Prostate gland (tissue), 2 donors: Measurements from ENCODE around the gene QSOX1.

Experiments
- POLR2A ChIP-seq: fragments of 450-650 bp; IDR thresholded peaks from one replicate; pipeline ENCODE4 v1.6.1; 2016; ENCODE audit warnings: antibody characterized with exemption, mild to moderate bottlenecking
- TF ChIP-seq, protein P1 (sequence below), 4 experiments: fragments of 200-600 bp in 2 of 4; fragments of 450-650 bp in 2 of 4; sonication (generic) in 2 of 4; IDR thresholded peaks; 1 replicate in 3 of 4; 2 replicates in 1 of 4; pipeline ENCODE4 v1.5.1; 2016 to 2019; ENCODE audit warnings: antibody characterized with exemption in 4 of 4, mild to moderate bottlenecking in 2 of 4, moderate library complexity in 2 of 4

DNA sequence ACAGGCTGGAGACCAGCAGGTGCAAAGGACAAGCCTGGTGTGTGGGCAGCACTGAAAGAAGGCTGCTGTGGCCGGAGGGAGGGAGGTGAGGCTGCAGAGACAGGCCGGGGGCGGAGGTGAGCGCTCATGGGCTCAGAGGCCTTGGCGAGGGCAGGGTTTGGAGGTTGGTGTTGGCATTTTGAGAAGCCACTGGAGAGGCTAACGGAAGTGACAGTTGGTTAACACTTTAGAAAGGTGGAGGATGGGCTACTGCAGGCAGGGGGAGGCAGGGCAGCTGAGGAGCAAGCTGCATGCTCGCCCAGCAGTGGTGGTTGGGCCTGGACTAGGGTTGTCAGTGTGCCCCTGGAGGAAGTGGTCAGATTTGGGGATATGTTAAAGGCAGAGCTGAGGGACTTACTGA, 37.5 kb downstream of the QSOX1 start:
- TF ChIP-seq, protein P1, sequence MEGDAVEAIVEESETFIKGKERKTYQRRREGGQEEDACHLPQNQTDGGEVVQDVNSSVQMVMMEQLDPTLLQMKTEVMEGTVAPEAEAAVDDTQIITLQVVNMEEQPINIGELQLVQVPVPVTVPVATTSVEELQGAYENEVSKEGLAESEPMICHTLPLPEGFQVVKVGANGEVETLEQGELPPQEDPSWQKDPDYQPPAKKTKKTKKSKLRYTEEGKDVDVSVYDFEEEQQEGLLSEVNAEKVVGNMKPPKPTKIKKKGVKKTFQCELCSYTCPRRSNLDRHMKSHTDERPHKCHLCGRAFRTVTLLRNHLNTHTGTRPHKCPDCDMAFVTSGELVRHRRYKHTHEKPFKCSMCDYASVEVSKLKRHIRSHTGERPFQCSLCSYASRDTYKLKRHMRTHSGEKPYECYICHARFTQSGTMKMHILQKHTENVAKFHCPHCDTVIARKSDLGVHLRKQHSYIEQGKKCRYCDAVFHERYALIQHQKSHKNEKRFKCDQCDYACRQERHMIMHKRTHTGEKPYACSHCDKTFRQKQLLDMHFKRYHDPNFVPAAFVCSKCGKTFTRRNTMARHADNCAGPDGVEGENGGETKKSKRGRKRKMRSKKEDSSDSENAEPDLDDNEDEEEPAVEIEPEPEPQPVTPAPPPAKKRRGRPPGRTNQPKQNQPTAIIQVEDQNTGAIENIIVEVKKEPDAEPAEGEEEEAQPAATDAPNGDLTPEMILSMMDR (IDR thresholded peaks at IDR 0.05), result no peak
- TF ChIP-seq POLR2A, result no peak
